Activated naive CD4-positive, alpha-beta T cell (primary cell): ENCODE measurements around the gene PRKN.

Experiments
- DNase-seq, 4 experiments: peaks; one replicate each; lab custom pipeline; 2025; lab: John Stamatoyannopoulos, UW

PRKN gene

GRCh38 chr6:161376367-161376766 is 1351.2 kb downstream of the PRKN start:
- no peak for DNase-seq

GRCh38 chr6:161374971-161375873 is 1352.3 kb downstream of the PRKN start:
- no peak for DNase-seq

GRCh38 chr6:161373905-161374451 is 1353.6 kb downstream of the PRKN start:
- DNase-seq: peak; percentile 15 to 34 (median 32)

GRCh38 chr6:161372422-161372793 is 1355.2 kb downstream of the PRKN start:
- no peak for DNase-seq

GRCh38 chr6:161370880-161371279 is 1356.7 kb downstream of the PRKN start:
- DNase-seq: peak; percentile 8 to 42 (median 20)

- no peak for DNase-seq
Measured at GRCh38 chr6:161369339-161369738, 1358.2 kb downstream of the PRKN start.

- DNase-seq: no peak
Measured at GRCh38 chr6:161368514-161368913, 1359.1 kb downstream of the PRKN start.

GRCh38 chr6:161367472-161367871 is 1360.1 kb downstream of the PRKN start:
- no peak for DNase-seq

- DNase-seq: no peak
Measured at GRCh38 chr6:161366301-161366923, 1361.2 kb downstream of the PRKN start.

- DNase-seq: no peak
Measured at GRCh38 chr6:161365633-161366032, 1361.9 kb downstream of the PRKN start.

GRCh38 chr6:161363286-161363685 is 1364.3 kb downstream of the PRKN start:
- DNase-seq: no peak

GRCh38 chr6:161362266-161362665 is 1365.3 kb downstream of the PRKN start:
- no peak for DNase-seq

- DNase-seq: no peak
Measured at GRCh38 chr6:161361529-161361928, 1366.0 kb downstream of the PRKN start.

- no peak for DNase-seq
Measured at GRCh38 chr6:161360520-161360919, 1367.0 kb downstream of the PRKN start.

GRCh38 chr6:161359618-161359945 is 1368.0 kb downstream of the PRKN start:
- DNase-seq: no peak

- DNase-seq: no peak
Measured at GRCh38 chr6:161356167-161356854, 1371.3 kb downstream of the PRKN start.

- DNase-seq: no peak
Measured at GRCh38 chr6:161355696-161356095, 1371.9 kb downstream of the PRKN start.

- no peak for DNase-seq
Measured at GRCh38 chr6:161354956-161355355, 1372.6 kb downstream of the PRKN start.

- no peak for DNase-seq
Measured at GRCh38 chr6:161354276-161354840, 1373.2 kb downstream of the PRKN start.

GRCh38 chr6:161353208-161353613 is 1374.4 kb downstream of the PRKN start:
- no peak for DNase-seq

GRCh38 chr6:161351858-161352257 is 1375.7 kb downstream of the PRKN start:
- DNase-seq: no peak

GRCh38 chr6:161349886-161350285 is 1377.7 kb downstream of the PRKN start:
- no peak for DNase-seq
